Kidney epithelial cell (primary cell): Measurements from ENCODE around the gene OPA1. TPM values are rescaled to one million over a fixed set of nuclear protein-coding genes. Genes with fewer than 3 reads are reported as not detected.

Experiments used
- DNase-seq: peaks from one replicate; pipeline ENCODE4 v3.0.0-alpha.2; 2010; ENCODE audit warnings: low read depth
- H3K27me3 ChIP-seq: 2 replicates; pipeline ENCODE4 v1.6.0; 2011; ENCODE audit warnings: low read length; ENCODE audit not compliant: control insufficient read depth, insufficient read depth
- H3K36me3 ChIP-seq: 2 replicates; pipeline ENCODE4 v1.5.1; 2011; ENCODE audit warnings: low read length; ENCODE audit not compliant: control insufficient read depth, insufficient read depth
- H3K4me3 ChIP-seq: 2 replicates; pipeline ENCODE4 v1.5.1; 2011; ENCODE audit warnings: low read depth, mild to moderate bottlenecking, control low read depth, low read length
- total RNA-seq: library from RNA; depleted of rRNA; stranded (reverse); fragments of >200 nt; gene quantifications from 2 replicates; pipeline ENCODE4 v1.2.3, GENCODE V29; 2015
- TF ChIP-seq, protein P1 (sequence below): IDR thresholded peaks from 2 replicates; pipeline ENCODE4 v1.5.1; 2011; ENCODE audit warnings: mild to moderate bottlenecking, moderate library complexity, low read length, control low read depth, inconsistent platforms; ENCODE audit not compliant: insufficient read depth, poor library complexity, severe bottlenecking

The OPA1 gene
- total RNA-seq, 1 donor from 2014 or later = 60.6 TPM

DNA sequence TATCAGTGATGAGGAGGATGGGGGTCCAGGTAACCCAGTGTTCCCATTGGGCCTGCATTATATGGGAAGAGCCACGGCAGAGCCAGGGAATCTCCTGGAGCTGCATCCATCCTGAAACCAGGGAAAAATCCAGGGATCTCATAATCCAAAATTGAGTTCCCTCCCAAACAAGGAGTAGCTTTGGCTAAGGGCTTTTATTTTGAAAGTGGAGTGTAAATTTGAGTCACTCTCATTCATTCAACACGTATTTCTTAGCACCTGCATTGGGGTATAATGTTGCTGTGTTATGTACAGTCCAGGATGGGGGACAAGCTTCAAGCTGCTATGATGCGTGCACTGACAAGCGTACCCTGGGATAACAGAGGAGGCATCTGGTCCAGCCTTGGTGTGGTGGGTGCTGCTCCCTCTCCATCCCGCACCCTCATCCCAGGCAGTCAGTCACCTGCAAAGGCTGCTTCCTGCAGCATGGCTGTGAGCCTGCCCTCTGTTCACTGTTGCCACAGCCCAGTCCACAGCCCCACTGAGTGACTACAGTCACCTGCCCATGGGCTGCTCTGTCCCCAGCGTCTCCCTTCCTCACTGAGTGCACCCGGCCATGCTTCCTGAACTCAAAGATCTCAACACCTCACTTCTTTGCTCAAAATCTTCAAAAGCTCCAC lies 135.6 kb downstream of the OPA1 start:
- TF ChIP-seq, protein P1, sequence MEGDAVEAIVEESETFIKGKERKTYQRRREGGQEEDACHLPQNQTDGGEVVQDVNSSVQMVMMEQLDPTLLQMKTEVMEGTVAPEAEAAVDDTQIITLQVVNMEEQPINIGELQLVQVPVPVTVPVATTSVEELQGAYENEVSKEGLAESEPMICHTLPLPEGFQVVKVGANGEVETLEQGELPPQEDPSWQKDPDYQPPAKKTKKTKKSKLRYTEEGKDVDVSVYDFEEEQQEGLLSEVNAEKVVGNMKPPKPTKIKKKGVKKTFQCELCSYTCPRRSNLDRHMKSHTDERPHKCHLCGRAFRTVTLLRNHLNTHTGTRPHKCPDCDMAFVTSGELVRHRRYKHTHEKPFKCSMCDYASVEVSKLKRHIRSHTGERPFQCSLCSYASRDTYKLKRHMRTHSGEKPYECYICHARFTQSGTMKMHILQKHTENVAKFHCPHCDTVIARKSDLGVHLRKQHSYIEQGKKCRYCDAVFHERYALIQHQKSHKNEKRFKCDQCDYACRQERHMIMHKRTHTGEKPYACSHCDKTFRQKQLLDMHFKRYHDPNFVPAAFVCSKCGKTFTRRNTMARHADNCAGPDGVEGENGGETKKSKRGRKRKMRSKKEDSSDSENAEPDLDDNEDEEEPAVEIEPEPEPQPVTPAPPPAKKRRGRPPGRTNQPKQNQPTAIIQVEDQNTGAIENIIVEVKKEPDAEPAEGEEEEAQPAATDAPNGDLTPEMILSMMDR = no peak
- Histone ChIP-seq H3K36me3 (no peaks in the 10 kb centered on the region), H3K27me3 (no peaks in the 10 kb centered on the region), H3K4me3 (no peak overlapping the region)
- DNase-seq = no peak

DNA sequence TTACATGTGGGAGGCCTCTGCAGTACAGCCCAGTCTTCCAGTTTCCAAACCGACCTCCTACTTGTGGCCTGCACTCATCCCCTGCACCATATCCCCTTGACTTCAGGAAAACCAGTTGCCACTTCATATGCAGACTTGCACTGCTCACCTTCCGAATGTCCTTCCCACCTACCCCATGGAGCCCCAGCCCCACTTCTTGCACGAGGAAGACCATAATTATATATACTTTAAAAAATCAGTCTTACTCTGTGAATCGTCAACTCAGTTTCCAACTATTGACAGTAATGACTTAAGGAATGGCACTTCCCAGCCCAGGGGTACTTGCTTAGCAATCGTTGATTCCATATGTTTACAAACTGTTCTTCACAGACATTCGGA lies 136.1 kb downstream of the OPA1 start:
- DNase-seq = no peak
- H3K4me3 ChIP-seq = no peak overlapping the region
- TF ChIP-seq, protein P1 = no peak
- no peaks in the 10 kb centered on the region for H3K27me3 ChIP-seq
- no peaks in the 10 kb centered on the region for H3K36me3 ChIP-seq

DNA sequence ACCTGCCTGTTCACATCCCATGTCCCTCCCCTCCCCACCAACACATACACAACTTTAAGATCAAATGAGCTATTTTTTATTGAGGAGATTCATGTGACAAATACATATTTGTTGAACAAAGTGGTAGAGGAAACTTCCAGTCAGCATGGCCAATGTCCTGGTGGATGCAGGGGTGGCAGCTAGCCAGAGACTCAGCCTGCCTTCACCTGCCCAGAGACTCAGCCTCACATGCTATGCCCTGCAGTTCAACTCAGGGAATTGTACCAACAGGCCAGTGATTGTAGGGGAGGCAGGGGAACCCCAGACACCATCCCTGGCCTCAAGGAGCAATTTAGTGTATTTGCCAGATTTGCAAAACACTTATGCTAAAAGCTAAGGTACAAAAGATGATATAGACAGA lies 136.6 kb downstream of the OPA1 start:
- Histone ChIP-seq H3K36me3 (no peaks in the 10 kb centered on the region), H3K27me3 (no peaks in the 10 kb centered on the region), H3K4me3 (no peak overlapping the region)
- DNase-seq = no peak
- TF ChIP-seq, protein P1 = no peak

DNA sequence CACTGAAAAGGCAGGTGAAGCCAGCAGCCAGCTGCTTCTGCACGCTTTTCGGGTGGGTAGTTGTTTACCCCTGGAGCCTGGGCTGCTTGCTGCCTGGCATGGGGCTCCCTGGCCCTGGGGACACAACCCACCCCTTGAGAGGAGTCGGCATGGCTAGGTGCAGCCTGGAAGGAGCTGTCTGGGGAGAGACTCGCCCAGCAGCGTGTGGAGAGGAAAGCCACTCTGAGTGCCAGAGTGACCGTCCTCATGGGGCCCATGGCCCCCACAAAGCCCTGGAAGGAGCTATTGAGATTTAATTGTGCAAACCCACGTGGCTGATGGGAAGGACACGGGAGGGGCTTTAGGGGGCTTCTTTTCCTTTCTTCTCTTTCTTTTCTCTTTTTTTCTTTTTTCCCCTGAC lies 137.5 kb downstream of the OPA1 start:
- H3K36me3 ChIP-seq = no peaks in the 10 kb centered on the region
- TF ChIP-seq, protein P1 = no peak
- H3K4me3 ChIP-seq = no peak overlapping the region
- no peak for DNase-seq
- H3K27me3 ChIP-seq = no peaks in the 10 kb centered on the region

DNA sequence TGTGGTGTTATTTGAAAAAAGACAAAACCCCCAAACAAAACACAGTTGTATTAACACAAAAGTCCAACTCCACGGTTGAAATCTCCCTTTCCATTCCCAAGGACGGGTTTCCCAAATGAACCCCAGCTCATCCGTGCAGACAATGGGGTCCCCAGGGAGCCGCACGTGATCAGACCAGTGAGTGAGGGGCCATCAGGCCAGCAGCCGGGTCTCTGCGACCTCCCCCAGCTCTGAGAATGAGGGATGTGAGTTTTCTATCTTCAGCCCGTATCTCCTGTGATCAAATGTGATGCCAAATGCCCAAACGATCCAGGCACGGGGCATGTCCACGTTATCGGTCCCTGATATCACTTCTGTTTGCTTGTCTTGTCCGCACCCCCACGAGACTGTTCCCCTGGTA lies 138.0 kb downstream of the OPA1 start:
- TF ChIP-seq, protein P1 = no peak
- Histone ChIP-seq H3K36me3 (no peaks in the 10 kb centered on the region), H3K27me3 (no peaks in the 10 kb centered on the region), H3K4me3 (no peak overlapping the region)
- DNase-seq = no peak

DNA sequence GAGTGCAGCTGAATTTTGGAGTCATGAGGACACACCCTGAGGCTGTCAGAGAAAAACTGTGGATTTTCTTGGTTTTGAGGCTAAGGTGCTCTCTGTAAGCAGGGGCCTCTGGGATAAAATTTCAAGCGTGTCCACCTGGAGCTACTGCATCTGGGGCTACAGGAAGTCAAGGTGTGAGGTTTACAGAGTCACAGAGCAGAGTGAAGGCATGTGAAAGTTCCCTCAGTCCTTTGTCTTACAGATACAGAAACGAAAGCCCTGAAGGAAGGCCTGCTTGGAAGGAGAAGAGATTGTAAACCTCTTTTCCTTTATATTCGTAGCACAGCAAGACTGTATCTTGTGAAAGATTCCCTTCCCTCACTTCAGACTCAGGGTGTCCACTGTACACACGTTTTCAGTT lies 138.6 kb downstream of the OPA1 start:
- no peak for DNase-seq
- TF ChIP-seq, protein P1 = no peak
- H3K27me3 ChIP-seq = no peaks in the 10 kb centered on the region
- no peak overlapping the region for H3K4me3 ChIP-seq
- no peaks in the 10 kb centered on the region for H3K36me3 ChIP-seq
